Activated naive CD4-positive, alpha-beta T cell treated with anti-CD3 and anti-CD28 coated beads, Interleukin-2, amount 50 U/mL, for 72 hours (primary cell): ENCODE results near the gene MBD1. TPM values are rescaled to one million over a fixed set of nuclear protein-coding genes. Genes with fewer than 3 reads are reported as not detected.
"Not testable (repeated sequence)": the region's sequence is repeated elsewhere in the genome, so short reads cannot be mapped to it uniquely, and the experiment has no call there.

Experiments
- ATAC-seq, 2 donors: fragments of 150-1000 bp; cut with Tn5 transposase; 2 replicates each; pipeline ENCODE4 v1.10.0; 2021; ENCODE audit warnings: mild to moderate bottlenecking in 2 of 2, moderate library complexity in 2 of 2
- DNase-seq, 2 donors: peaks; one replicate each; pipeline ENCODE4 v3.0.0; 2021 to 2022; ENCODE audit warnings: low spot score in 2 of 2
- H3K27ac Mint-ChIP-seq, 2 donors: one replicate each; pipeline ENCODE4 v1.8.0; 2022; ENCODE audit warnings: mild to moderate bottlenecking in 2 of 2, mixed read lengths in 2 of 2
- H3K36me3 Mint-ChIP-seq, 2 donors: one replicate each; pipeline ENCODE4 v1.8.0; 2022; ENCODE audit warnings: mixed read lengths in 2 of 2
- H3K9me3 Mint-ChIP-seq, 2 donors: one replicate each; pipeline ENCODE4 v1.8.0; 2022; ENCODE audit warnings: mixed read lengths in 2 of 2
- total RNA-seq, 2 donors: library from RNA; stranded (reverse); gene quantifications; one replicate each; pipeline ENCODE4 v1.2.3, GENCODE V29; 2022

MBD1 gene, protein sequence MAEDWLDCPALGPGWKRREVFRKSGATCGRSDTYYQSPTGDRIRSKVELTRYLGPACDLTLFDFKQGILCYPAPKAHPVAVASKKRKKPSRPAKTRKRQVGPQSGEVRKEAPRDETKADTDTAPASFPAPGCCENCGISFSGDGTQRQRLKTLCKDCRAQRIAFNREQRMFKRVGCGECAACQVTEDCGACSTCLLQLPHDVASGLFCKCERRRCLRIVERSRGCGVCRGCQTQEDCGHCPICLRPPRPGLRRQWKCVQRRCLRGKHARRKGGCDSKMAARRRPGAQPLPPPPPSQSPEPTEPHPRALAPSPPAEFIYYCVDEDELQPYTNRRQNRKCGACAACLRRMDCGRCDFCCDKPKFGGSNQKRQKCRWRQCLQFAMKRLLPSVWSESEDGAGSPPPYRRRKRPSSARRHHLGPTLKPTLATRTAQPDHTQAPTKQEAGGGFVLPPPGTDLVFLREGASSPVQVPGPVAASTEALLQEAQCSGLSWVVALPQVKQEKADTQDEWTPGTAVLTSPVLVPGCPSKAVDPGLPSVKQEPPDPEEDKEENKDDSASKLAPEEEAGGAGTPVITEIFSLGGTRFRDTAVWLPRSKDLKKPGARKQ
- 100 to 1,000 TPM in 1 of 2 donors, 10 to 100 TPM in 1; 79.7 to 123 TPM for total RNA-seq

DNA sequence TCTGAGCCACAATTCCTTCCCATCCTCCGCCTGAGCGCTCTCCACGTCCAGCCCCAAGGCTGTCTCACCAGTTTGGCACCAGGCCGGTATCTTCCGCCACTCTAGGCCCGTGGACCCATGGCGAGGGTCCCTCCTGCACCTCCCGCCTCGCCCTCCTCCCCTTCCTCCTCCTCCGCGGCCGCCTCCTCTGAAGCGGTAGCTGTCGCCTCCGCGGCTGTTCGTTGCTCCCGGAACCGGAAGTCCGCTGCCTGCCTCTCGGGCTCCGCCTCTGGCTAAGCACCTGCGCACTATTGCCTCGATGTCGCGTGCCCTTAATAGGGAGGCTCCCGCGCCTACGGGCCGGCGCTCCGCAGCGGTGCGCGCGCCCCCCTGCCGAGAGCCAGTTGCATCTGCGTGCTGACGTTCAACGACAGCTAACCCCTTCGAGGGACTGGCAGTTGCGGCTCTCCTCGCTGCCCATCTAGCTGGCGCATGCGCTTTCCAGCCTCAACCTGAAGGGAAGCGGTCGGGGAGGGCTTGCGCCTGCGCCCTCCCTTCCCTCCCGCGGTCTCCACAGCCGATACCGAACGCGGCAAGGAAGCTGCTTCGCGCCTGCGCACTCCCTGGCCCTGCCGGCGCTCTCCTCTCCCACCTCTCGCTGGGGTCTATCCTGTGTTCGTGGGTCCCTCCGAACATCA is at the start of gene MBD1:
TSS of gene MBD1 (minus strand) at position 229 of the 677 bp plus-strand sequence. CDS start 1,531 bp downstream, outside the sequence.
- ATAC-seq (peak; percentile 91 to 92), DNase-seq (peak; percentile 90 to 98)
- H3K36me3 Mint-ChIP-seq: peaks cover 43 to 52% of the 10 kb centered on the region in 2 donors
- no peaks in the 10 kb centered on the region for H3K9me3 Mint-ChIP-seq
- H3K27ac Mint-ChIP-seq: peak within 1 kb of the TSS; percentile 95 to 97

DNA sequence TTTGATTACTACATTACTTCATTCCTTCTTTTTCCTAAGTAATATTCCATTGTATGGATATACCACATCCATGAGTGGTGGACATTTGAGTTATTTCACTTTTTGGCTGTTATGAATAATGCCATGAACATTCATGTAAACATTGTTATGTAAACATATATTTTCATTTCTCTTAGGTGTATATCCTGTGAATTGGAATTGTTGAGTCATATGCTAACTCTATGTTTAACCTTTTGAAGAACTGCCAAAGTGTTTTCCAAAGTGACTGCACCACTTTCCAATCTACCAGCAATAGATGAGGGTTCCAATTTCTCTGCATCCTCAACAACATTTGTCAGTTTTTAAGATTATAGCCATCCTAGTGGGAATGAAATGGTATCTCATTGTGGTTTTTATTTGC is 48.9 kb upstream of the MBD1 start:
- Mint-ChIP-seq H3K36me3 (no peaks in the 10 kb centered on the region), H3K9me3 (no peaks in the 10 kb centered on the region), H3K27ac (no peak overlapping the region)
- ATAC-seq (no peak), DNase-seq (no peak)

- no peak for ATAC-seq
Measured at GRCh38 chr18:50327983-50328382, 46.7 kb upstream of the MBD1 start.

GRCh38 chr18:50320719-50321118 is 39.4 kb upstream of the MBD1 start:
- Mint-ChIP-seq H3K9me3 (no peaks in the 10 kb centered on the region), H3K27ac (no peak overlapping the region), H3K36me3 (peaks cover 0 to 6% of the 10 kb centered on the region in 2 donors)
- DNase-seq (no peak), ATAC-seq (no peak)

More at GRCh38 chr18:50327983-50328382, 46.7 kb upstream of the MBD1 start:
- DNase-seq: no peak
- no peaks in the 10 kb centered on the region for H3K36me3 Mint-ChIP-seq
- H3K27ac Mint-ChIP-seq: no peak overlapping the region
- H3K9me3 Mint-ChIP-seq: no peaks in the 10 kb centered on the region

- no peak for ATAC-seq
- DNase-seq: no peak
- Mint-ChIP-seq H3K9me3 (no peaks in the 10 kb centered on the region), H3K36me3 (peaks cover 0 to 6% of the 10 kb centered on the region in 2 donors), H3K27ac (no peak overlapping the region)
Measured at GRCh38 chr18:50315100-50315871, 34.0 kb upstream of the MBD1 start.

- H3K27ac Mint-ChIP-seq: no peak overlapping the region
- DNase-seq (no peak), ATAC-seq (no peak)
- peaks cover 0 to 6% of the 10 kb centered on the region in 2 donors for H3K36me3 Mint-ChIP-seq
- H3K9me3 Mint-ChIP-seq: no peaks in the 10 kb centered on the region
Measured at GRCh38 chr18:50313873-50314460, 32.6 kb upstream of the MBD1 start.

GRCh38 chr18:50313031-50313607 is 31.8 kb upstream of the MBD1 start:
- Mint-ChIP-seq H3K27ac (no peak overlapping the region), H3K36me3 (peaks cover 0 to 6% of the 10 kb centered on the region in 2 donors), H3K9me3 (no peaks in the 10 kb centered on the region)
- no peak for ATAC-seq
- DNase-seq: no peak

DNA sequence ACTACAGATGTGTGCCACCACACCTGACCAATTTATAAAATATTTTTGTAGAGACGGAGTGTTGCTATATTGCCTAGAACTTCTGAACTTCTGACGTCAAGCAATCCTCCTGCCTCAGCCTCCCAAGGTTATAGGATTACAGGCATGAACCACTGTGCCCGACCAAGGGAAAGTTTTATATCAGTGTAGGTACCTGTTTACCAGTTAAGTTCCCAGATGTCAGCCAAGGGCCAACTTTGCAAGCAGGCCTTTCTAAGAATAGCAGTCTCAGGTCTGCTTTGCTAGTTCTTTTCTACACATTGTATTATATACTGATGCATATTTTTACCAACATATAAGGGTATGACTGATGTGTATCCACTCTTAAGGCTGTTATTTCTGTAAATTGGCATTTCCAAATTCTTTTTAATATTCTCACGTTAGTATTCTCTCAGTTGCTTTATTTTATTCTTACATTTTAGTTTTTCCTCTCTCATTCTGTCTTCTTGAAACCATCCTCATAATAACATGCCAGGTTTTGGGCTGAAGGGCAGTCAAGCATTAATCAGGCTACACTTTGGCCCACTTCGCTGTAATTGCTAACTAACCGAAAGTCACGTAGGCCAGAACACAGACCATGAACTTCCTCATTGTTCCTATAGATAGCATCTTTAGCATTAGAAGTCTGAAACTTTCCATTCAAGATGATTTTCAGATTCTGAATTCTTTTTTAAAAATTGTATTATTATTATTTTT is 31.1 kb upstream of the MBD1 start:
- H3K27ac Mint-ChIP-seq: no peak overlapping the region
- peaks cover 0 to 6% of the 10 kb centered on the region in 2 donors for H3K36me3 Mint-ChIP-seq
- no peaks in the 10 kb centered on the region for H3K9me3 Mint-ChIP-seq
- DNase-seq: no peak
- no peak for ATAC-seq

DNA sequence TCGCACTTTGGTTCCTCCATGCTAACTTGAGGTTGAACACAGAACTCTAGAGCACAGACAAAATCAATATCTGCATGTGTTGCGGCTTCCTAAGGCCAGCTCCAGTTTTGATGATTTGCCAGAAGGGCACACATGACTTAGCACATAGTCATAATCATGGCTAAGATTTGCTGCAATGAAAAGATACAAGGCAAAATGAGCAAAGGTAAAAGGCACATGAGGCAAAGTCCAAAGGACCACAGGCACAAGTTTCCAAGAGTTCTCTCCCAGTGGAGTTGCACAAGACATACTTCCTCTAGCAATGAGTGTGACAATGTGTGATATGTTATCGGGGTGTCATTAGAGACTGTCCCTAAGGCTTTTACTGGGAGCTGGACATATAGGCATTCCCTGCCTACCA is 30.3 kb upstream of the MBD1 start:
- Mint-ChIP-seq H3K27ac (no peak overlapping the region), H3K36me3 (no peaks in the 10 kb centered on the region), H3K9me3 (no peaks in the 10 kb centered on the region)
- DNase-seq (no peak), ATAC-seq (no peak)

- H3K27ac Mint-ChIP-seq: no peak overlapping the region
- ATAC-seq (no peak), DNase-seq (no peak)
- no peaks in the 10 kb centered on the region for H3K9me3 Mint-ChIP-seq
- H3K36me3 Mint-ChIP-seq: no peaks in the 10 kb centered on the region
Measured at GRCh38 chr18:50310080-50310479, 28.8 kb upstream of the MBD1 start.

GRCh38 chr18:50308851-50309250 is 27.5 kb upstream of the MBD1 start:
- not testable (repeated sequence) for H3K9me3 Mint-ChIP-seq, ATAC-seq, H3K27ac Mint-ChIP-seq, H3K36me3 Mint-ChIP-seq, DNase-seq

GRCh38 chr18:50307738-50308470 is 26.6 kb upstream of the MBD1 start:
- Mint-ChIP-seq H3K9me3 (no peaks in the 10 kb centered on the region), H3K36me3 (no peaks in the 10 kb centered on the region), H3K27ac (peak overlapping the region; percentile 77)
- DNase-seq: peak; percentile 85
- ATAC-seq: peak; percentile 99 to 100

DNA sequence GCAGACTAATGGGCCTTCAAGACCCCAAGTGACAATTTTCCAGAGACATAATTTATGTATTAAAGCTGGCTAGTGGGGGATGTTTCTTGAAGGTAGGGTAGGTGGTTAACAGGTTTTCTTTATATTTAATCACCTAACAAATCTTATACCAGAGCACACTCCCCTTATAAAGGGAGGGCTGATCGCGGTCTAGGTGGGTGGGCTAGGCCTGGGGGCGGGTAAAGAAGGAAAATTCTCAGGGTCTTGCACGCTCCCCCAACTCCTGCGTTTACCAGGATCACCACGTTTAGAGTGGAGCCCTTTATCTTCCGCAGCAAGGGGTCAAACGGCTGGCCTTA is 26.0 kb upstream of the MBD1 start:
- Mint-ChIP-seq H3K9me3 (no peaks in the 10 kb centered on the region), H3K36me3 (no peaks in the 10 kb centered on the region), H3K27ac (peak overlapping the region in 1 of 2 donors; percentile 77)
- peak in 1 of 2 donors; percentile 42 for ATAC-seq
- DNase-seq: no peak

DNA sequence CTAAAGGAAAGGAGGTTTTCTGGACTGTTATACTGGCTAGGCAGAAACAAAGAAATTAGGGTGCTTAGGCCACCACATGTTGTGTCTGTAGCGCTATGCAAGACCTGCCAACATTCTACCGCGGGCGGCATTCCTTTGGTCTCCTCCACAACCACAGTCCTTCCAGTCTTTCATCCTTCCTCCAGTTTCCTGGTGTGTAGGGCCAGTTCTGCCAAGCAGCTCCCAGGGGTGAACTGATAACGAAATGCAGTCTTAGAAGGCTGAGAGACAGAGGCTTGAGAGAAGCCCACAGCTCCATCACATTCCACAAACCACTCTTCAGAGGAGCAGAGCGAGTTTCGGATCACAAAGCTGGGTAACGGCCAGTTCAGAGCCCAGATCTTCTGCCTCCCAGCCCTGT is 25.6 kb upstream of the MBD1 start:
- DNase-seq (no peak), ATAC-seq (no peak)
- Mint-ChIP-seq H3K27ac (peak overlapping the region in 1 of 2 donors; percentile 77), H3K9me3 (no peaks in the 10 kb centered on the region), H3K36me3 (no peaks in the 10 kb centered on the region)

DNA sequence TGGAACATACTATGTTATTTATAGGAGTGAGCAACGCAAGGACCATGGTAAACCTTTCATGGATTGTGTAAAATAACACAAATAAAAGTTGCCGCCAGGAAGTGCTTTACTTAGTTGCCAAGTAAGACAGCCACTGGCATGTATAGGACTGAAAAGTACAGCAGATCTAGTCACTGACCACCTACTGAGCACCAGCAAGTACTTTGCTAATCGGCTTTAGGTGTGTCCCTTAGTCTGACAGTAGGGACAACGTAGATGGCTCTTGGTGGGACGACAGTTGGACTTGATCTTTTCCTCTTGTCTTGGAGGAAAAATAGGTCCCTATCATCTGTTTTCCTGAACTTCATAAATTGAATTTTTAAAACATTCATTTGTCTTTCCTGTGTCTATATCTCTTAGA is 19.8 kb upstream of the MBD1 start:
- DNase-seq (no peak), ATAC-seq (no peak)
- H3K27ac Mint-ChIP-seq: no peak overlapping the region
- H3K36me3 Mint-ChIP-seq: no peaks in the 10 kb centered on the region
- H3K9me3 Mint-ChIP-seq: no peaks in the 10 kb centered on the region
